ENCODE data around the gene INTS14.

Gene INTS14

GRCh38 chr15:65641768-65642475 lies 31.0 kb upstream of the INTS14 start:
- no peak for TF ChIP-seq CTCF (IDR thresholded peaks at IDR 0.05; ENCODE audit: insufficient read depth, missing control alignments)
- DNase-seq (ENCODE audit: insufficient read length, low spot score), result no peak
- FAIRE-seq, result no peak

- FAIRE-seq (no peak), DNase-seq (ENCODE audit: insufficient read length, low spot score) (no peak)
- TF ChIP-seq CTCF (IDR thresholded peaks at IDR 0.05; ENCODE audit: insufficient read depth, missing control alignments), result no peak
These were observed 28.6 kb upstream of the INTS14 start for GRCh38 chr15:65639509-65639908.

GRCh38 chr15:65638681-65639089 lies 27.8 kb upstream of the INTS14 start:
- FAIRE-seq, result no peak
- TF ChIP-seq CTCF (IDR thresholded peaks at IDR 0.05; ENCODE audit: insufficient read depth, missing control alignments), result peak; percentile 92

GRCh38 chr15:65638109-65638508 lies 27.2 kb upstream of the INTS14 start:
- DNase-seq (ENCODE audit: insufficient read length, low spot score) (no peak), FAIRE-seq (no peak)
- TF ChIP-seq CTCF (IDR thresholded peaks at IDR 0.05; ENCODE audit: insufficient read depth, missing control alignments), result no peak

More at GRCh38 chr15:65638681-65639089, 27.8 kb upstream of the INTS14 start:
- DNase-seq (ENCODE audit: insufficient read length, low spot score), result peak; percentile 78

GRCh38 chr15:65634356-65634755 lies 23.4 kb upstream of the INTS14 start:
- FAIRE-seq, result no peak
- TF ChIP-seq CTCF (IDR thresholded peaks at IDR 0.05; ENCODE audit: insufficient read depth, missing control alignments), result no peak
- no peak for DNase-seq (ENCODE audit: insufficient read length, low spot score)

- DNase-seq (ENCODE audit: insufficient read length, low spot score) (no peak), FAIRE-seq (no peak)
- no peak for TF ChIP-seq CTCF (IDR thresholded peaks at IDR 0.05; ENCODE audit: insufficient read depth, missing control alignments)
These were observed 22.8 kb upstream of the INTS14 start for GRCh38 chr15:65633752-65634151.

- DNase-seq (ENCODE audit: insufficient read length, low spot score), result no peak
- FAIRE-seq, result peak; percentile 81
- TF ChIP-seq CTCF (IDR thresholded peaks at IDR 0.05; ENCODE audit: insufficient read depth, missing control alignments), result no peak
These were observed 21.9 kb upstream of the INTS14 start for GRCh38 chr15:65632780-65633375.
